HL-60 (cell line): ENCODE measurements around the gene ME1.

Experiments
- DNase-seq, 2 experiments: peaks; one replicate each; pipeline ENCODE4 v3.0.0-alpha.2; 2010 to 2020; ENCODE audit warnings: low read depth in 1 of 2, low spot score in 1 of 2
- H3K27ac ChIP-seq: fragments of 250-450 bp; sonication (Bioruptor Pico); replicated peaks from 2 replicates; pipeline ENCODE4 v1.5.1; 2020; ENCODE audit warnings: mild to moderate bottlenecking, moderate library complexity
- H3K27me3 ChIP-seq: fragments of 250-450 bp; sonication (Bioruptor Pico); 2 replicates; pipeline ENCODE4 v1.5.1; 2021; ENCODE audit warnings: mild to moderate bottlenecking, moderate library complexity; ENCODE audit not compliant: insufficient read depth, poor library complexity, severe bottlenecking
- H3K4me3 ChIP-seq: replicated peaks from 2 replicates; pipeline ENCODE4 v1.5.1; 2011; ENCODE audit warnings: mild to moderate bottlenecking, control low read depth, low read length; ENCODE audit not compliant: insufficient read depth
- GABPA ChIP-seq: IDR thresholded peaks from 2 replicates; pipeline ENCODE4 v1.6.1; 2012; ENCODE audit warnings: low read depth
- POLR2AphosphoS5 ChIP-seq: IDR thresholded peaks from 2 replicates; pipeline ENCODE4 v1.6.1; 2012; ENCODE audit warnings: low read depth
- REST ChIP-seq: IDR thresholded peaks from 2 replicates; pipeline ENCODE4 v1.6.1; 2012; ENCODE audit warnings: low read depth; ENCODE audit not compliant: insufficient replicate concordance
- SPI1 ChIP-seq: IDR thresholded peaks from 2 replicates; pipeline ENCODE4 v1.6.1; 2012; ENCODE audit warnings: low read depth, mild to moderate bottlenecking, borderline replicate concordance
- TF ChIP-seq, protein P1 (sequence below): IDR thresholded peaks from one replicate; pipeline ENCODE4 v1.5.1; 2011; ENCODE audit warnings: low read length, control low read depth, inconsistent platforms; ENCODE audit not compliant: insufficient read depth

The ME1 gene

GRCh38 chr6:83218646-83219045, 212.2 kb downstream of the ME1 start:
- no peak for DNase-seq
- TF ChIP-seq SPI1, result no peak
- TF ChIP-seq, protein P1, sequence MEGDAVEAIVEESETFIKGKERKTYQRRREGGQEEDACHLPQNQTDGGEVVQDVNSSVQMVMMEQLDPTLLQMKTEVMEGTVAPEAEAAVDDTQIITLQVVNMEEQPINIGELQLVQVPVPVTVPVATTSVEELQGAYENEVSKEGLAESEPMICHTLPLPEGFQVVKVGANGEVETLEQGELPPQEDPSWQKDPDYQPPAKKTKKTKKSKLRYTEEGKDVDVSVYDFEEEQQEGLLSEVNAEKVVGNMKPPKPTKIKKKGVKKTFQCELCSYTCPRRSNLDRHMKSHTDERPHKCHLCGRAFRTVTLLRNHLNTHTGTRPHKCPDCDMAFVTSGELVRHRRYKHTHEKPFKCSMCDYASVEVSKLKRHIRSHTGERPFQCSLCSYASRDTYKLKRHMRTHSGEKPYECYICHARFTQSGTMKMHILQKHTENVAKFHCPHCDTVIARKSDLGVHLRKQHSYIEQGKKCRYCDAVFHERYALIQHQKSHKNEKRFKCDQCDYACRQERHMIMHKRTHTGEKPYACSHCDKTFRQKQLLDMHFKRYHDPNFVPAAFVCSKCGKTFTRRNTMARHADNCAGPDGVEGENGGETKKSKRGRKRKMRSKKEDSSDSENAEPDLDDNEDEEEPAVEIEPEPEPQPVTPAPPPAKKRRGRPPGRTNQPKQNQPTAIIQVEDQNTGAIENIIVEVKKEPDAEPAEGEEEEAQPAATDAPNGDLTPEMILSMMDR, result no peak
- TF ChIP-seq POLR2AphosphoS5, result no peak
- no peak for TF ChIP-seq REST
- TF ChIP-seq GABPA, result no peak
- Histone ChIP-seq H3K27me3 (no peaks in the 10 kb centered on the region), H3K4me3 (no peak overlapping the region), H3K27ac (no peak overlapping the region)

- TF ChIP-seq REST (no peak), GABPA (no peak), SPI1 (no peak), POLR2AphosphoS5 (no peak)
- TF ChIP-seq, protein P1, result no peak
- Histone ChIP-seq H3K4me3 (no peak overlapping the region), H3K27me3 (no peaks in the 10 kb centered on the region), H3K27ac (no peak overlapping the region)
- DNase-seq, result no peak
Observed at GRCh38 chr6:83216806-83217205, 214.0 kb downstream of the ME1 start.

DNA sequence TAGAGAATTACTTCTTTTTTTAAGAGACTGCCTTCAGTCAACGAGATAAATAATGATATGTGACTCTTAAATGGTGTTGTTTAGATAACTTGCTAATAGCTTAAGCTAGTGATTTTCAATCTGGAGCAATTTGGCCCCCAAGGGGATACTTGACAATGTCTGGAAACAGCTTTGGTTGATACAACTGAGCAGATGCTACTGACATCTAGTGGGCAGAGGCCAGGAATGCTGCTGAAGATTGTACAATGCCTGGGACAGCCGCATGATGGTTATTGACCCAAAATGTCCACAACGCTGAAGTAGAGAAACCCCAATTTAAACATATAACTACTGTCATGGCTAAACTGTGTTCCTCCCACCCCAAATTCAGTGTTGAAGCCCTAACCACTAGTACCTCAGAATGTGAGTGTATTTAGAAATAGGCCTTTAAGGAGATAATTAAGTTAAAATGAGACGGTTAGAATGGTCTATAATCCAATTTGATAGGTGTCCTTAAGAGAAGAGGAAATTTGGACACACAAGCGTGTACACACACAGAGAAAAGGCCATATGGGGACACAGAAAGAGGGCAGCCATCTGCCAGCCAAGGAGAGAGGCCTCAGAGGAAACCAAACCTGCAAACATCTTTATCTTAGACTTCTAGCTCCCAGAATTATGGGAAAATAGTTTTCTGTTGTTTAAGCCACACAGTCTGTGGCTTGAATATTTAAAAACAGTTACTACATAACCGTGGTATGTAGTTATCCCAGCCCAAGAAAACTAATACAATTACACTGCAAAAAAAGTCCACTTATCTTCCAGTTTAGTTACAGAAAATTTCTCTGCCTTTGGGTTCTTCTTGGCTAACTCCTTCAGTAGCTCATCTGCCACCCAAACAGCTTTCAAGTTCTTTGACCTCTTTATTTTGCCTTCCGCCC, 215.5 kb downstream of the ME1 start:
- Histone ChIP-seq H3K27me3 (no peaks in the 10 kb centered on the region), H3K4me3 (no peak overlapping the region), H3K27ac (no peak overlapping the region)
- TF ChIP-seq, protein P1, result peak; percentile 88
- TF ChIP-seq GABPA, result no peak
- no peak for TF ChIP-seq REST
- DNase-seq, result peak in 1 of 2 experiments; percentile 75
